GM12891 (cell line): ENCODE measurements around the gene OR8B4.

Source experiments
- POLR2A ChIP-seq: IDR thresholded peaks from 2 replicates; pipeline ENCODE4 v1.6.1; 2011; ENCODE audit warnings: low read depth, low read length, control low read depth
- POLR2AphosphoS5 ChIP-seq: IDR thresholded peaks from 2 replicates; pipeline ENCODE4 v1.6.1; 2011; ENCODE audit warnings: low read depth, low read length, control low read depth
- TAF1 ChIP-seq: IDR thresholded peaks from 2 replicates; pipeline ENCODE4 v1.6.1; 2011; ENCODE audit warnings: low read depth, low read length, control low read depth

DNA sequence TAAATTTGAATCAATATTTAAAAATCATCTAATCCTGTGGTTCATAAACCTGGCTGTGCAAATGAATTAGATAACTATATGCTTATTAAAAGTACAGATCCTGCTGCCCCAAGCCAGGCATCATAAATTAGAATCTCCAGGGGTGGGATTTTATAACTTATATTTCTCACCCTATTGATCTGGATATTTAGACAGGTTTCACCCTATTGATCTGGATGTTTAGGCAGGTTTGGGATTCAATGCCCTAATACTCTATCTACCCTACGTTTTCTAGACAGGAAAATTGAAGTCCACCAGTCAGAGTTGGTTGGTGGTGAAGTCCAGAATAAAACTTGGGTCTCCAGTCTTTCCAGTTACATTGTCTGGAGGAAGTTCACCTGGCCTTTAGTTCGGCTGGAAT is 18.2 kb upstream of the OR8B4 start:
- no peak for TF ChIP-seq POLR2A
- no peak for TF ChIP-seq POLR2AphosphoS5
- no peak for TF ChIP-seq TAF1
